ENCODE results near the gene ZNF830. TPM values are rescaled to one million over a fixed set of nuclear protein-coding genes. Genes with fewer than 3 reads are reported as not detected.

ZNF830 gene, protein sequence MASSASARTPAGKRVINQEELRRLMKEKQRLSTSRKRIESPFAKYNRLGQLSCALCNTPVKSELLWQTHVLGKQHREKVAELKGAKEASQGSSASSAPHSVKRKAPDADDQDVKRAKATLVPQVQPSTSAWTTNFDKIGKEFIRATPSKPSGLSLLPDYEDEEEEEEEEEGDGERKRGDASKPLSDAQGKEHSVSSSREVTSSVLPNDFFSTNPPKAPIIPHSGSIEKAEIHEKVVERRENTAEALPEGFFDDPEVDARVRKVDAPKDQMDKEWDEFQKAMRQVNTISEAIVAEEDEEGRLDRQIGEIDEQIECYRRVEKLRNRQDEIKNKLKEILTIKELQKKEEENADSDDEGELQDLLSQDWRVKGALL
- 11.0 and 14.1 TPM in 2 replicates for total RNA-seq

DNA sequence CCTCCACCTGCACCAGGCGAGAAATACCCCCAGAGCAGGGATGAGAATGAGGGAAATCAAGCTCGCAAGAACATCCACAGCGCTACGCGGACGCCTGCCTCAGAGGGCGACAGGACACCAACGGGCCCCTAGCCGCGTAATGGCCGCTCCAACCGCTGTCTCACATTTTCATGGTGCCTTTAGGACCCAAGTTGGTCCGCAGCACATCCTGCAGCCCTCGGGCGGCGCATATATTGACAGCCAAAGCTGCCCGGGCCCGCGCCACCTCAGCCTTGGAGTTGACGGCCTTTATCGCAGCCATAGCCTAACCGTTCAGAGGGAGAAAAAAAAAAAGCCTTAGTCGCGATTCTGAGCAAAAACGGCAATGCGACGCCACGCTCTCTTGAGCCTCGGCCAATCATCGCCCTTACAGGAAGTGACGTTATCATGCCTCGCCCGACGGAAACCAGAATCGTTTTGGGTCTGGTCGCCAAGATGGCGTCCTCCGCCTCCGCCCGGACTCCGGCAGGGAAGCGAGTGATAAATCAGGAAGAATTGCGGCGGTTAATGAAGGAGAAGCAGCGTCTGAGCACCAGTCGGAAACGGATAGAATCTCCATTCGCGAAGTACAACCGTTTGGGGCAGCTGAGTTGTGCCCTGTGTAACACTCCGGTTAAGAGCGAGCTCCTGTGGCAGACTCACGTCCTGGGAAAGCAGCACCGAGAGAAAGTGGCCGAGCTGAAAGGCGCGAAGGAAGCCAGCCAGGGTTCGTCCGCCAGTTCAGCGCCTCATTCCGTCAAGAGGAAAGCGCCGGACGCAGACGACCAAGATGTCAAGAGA is at the start of gene ZNF830, which contains the start of gene CCT6B:
ZNF830 (plus strand) TSS at position 448 of the 819 bp plus-strand sequence; CDS start at position 475, 27 bp downstream.
CCT6B (minus strand) TSS at position 368 of the 819 bp plus-strand sequence; CDS start at position 301, 67 bp downstream.

DNA sequence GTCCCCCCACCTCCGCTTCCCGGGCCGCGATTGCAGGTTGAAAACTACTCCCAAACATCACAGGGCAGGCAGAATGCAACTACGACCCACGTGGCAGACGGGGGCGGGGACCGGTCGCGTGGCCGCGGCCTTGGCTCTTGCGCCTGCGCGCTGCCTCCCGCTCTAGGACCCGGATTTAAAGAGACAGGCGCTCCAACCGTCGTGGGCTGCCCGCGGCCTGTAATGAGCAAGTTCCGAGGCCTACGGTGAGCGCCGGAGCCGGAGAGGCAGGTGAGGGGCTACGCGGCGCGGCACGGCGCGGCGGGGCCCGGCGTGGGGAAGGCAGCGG is 19.0 kb downstream of the ZNF830 start, which contains the start of gene LIG3:
LIG3 (plus strand) TSS at position 160 of the 328 bp plus-strand sequence. CDS start 2,494 bp downstream, outside the sequence.

Other genes with a start within 250 kb of the ZNF830 start
- gene CCT6B, start 80 bp upstream of the ZNF830 start, total RNA-seq: 4.2 and 4.8 TPM in 2 replicates
- 26.1 and 32.9 TPM in 2 replicates for gene LIG3, start 19.0 kb downstream of the ZNF830 start, total RNA-seq
- gene RFFL, start 102.2 kb downstream of the ZNF830 start, total RNA-seq: 13.7 and 19.1 TPM in 2 replicates
- 10.4 and 14.1 TPM in 2 replicates for gene RAD51D, start 158.3 kb downstream of the ZNF830 start, total RNA-seq
- not detected in 2 replicates for gene FNDC8, start 160.1 kb downstream of the ZNF830 start, total RNA-seq
- gene NLE1, start 180.8 kb downstream of the ZNF830 start, total RNA-seq: 11.1 and 15.2 TPM in 2 replicates
- gene UNC45B, start 186.3 kb downstream of the ZNF830 start, total RNA-seq: not detected in 2 replicates
- not detected in 2 replicates for gene SLC35G3, start 232.9 kb downstream of the ZNF830 start, total RNA-seq

Measured in articular chondrocyte of knee joint (primary cell).